Large intestine (tissue), 3 donors: ENCODE measurements around the gene PDXDC1. TPM values are rescaled to one million over a fixed set of nuclear protein-coding genes. Genes with fewer than 3 reads are reported as not detected.
"Not testable (repeated sequence)": the region's sequence is repeated elsewhere in the genome, so short reads cannot be mapped to it uniquely, and the experiment has no call there.

ENCODE experiments used
- DNase-seq, 2 donors: peaks; one replicate each; pipeline versions ENCODE4 v3.0.0 to v3.0.0-alpha.2; 2013
- H3K27ac ChIP-seq: one replicate; pipeline ENCODE4 v1.5.1; 2013; ENCODE audit warnings: low read length
- H3K27me3 ChIP-seq: 2 replicates; pipeline ENCODE4 v1.6.1; 2013; ENCODE audit warnings: low read length; ENCODE audit not compliant: control insufficient read depth, insufficient read depth
- H3K36me3 ChIP-seq: 2 replicates; pipeline ENCODE4 v1.6.1; 2013; ENCODE audit warnings: low read length; ENCODE audit not compliant: control insufficient read depth, insufficient read depth
- H3K4me1 ChIP-seq: one replicate; pipeline ENCODE4 v1.6.1; 2013; ENCODE audit warnings: low read length; ENCODE audit not compliant: control insufficient read depth, insufficient read depth
- H3K4me3 ChIP-seq: one replicate; pipeline ENCODE4 v1.5.1; 2013; ENCODE audit warnings: low read length
- H3K9me3 ChIP-seq: one replicate; pipeline ENCODE4 v1.6.1; 2013; ENCODE audit warnings: mild to moderate bottlenecking, low read depth, low read length, moderate library complexity; ENCODE audit not compliant: control insufficient read depth
- WGBS: methylation state at CpG from one replicate; pipeline ENCODE4 v1.1.5; 2013; ENCODE audit warnings: low lambda C conversion rate; ENCODE audit not compliant: insufficient coverage; 5-methylcytosine and 5-hydroxymethylcytosine counted together
- polyA plus RNA-seq: library from polyadenylated mRNA; unstranded; fragments of 120-200 nt; gene quantifications from one replicate; pipeline ENCODE4 v1.2.1, GENCODE V29; 2013

The PDXDC1 gene
- polyA plus RNA-seq, 1 donor = 177 TPM

- not testable (repeated sequence) for H3K27me3 ChIP-seq, H3K4me1 ChIP-seq, H3K27ac ChIP-seq, DNase-seq, H3K36me3 ChIP-seq, H3K9me3 ChIP-seq, H3K4me3 ChIP-seq
- 88% methylated on average over 2 of the region's 3 CpGs for WGBS
Measured at GRCh38 chr16:15179909-15180308, 205.1 kb downstream of the PDXDC1 start.

GRCh38 chr16:15180946-15181345, 206.1 kb downstream of the PDXDC1 start:
- H3K27ac ChIP-seq, H3K4me3 ChIP-seq, DNase-seq, H3K9me3 ChIP-seq, H3K4me1 ChIP-seq, H3K36me3 ChIP-seq, H3K27me3 ChIP-seq: not testable (repeated sequence)
- WGBS = no CpG with 5 or more reads among the region's 1 CpG

- DNase-seq, H3K4me3 ChIP-seq, H3K9me3 ChIP-seq, H3K27ac ChIP-seq, H3K4me1 ChIP-seq, H3K27me3 ChIP-seq, H3K36me3 ChIP-seq: not testable (repeated sequence)
- no CpG with 5 or more reads among the region's 1 CpG for WGBS
Measured at GRCh38 chr16:15184000-15184399, 209.2 kb downstream of the PDXDC1 start.

Other genes with a start within 250 kb of the PDXDC1 start
- 0.63 TPM for gene NPIPA2, start 232.5 kb upstream of the PDXDC1 start, polyA plus RNA-seq
- 70.7 TPM for gene NOMO1, start 141.3 kb upstream of the PDXDC1 start, polyA plus RNA-seq
- 124 TPM for gene NPIPA1, start 37.6 kb upstream of the PDXDC1 start, polyA plus RNA-seq
- gene NTAN1, start 81.0 kb downstream of the PDXDC1 start, polyA plus RNA-seq = 22.3 TPM
- gene RRN3, start 119.2 kb downstream of the PDXDC1 start, polyA plus RNA-seq = 41.7 TPM